GM19397 (cell line): ENCODE measurements around the gene TTYH3.

Experiments
- ATAC-seq: cut with Tn5 transposase; IDR thresholded peaks from one replicate; pipeline ENCODE4 v1.9.1; 2021; ENCODE audit warnings: mild to moderate bottlenecking, moderate library complexity; ENCODE audit not compliant: unreplicated experiment

TTYH3 gene

GRCh38 chr7:2701832-2702593, 70.2 kb downstream of the TTYH3 start:
- no peak for ATAC-seq

- ATAC-seq: no peak
Observed at GRCh38 chr7:2702594-2702957, 70.8 kb downstream of the TTYH3 start.

GRCh38 chr7:2705371-2706096, 73.7 kb downstream of the TTYH3 start:
- ATAC-seq: no peak

- no peak for ATAC-seq
Observed at GRCh38 chr7:2706685-2707126, 74.9 kb downstream of the TTYH3 start.

- ATAC-seq: no peak
Observed at GRCh38 chr7:2707481-2707880, 75.7 kb downstream of the TTYH3 start.

GRCh38 chr7:2708041-2708440, 76.3 kb downstream of the TTYH3 start:
- no peak for ATAC-seq

GRCh38 chr7:2708547-2709310, 76.9 kb downstream of the TTYH3 start:
- no peak for ATAC-seq

- ATAC-seq: peak; percentile 75
Observed at GRCh38 chr7:2709553-2710285, 77.9 kb downstream of the TTYH3 start.

GRCh38 chr7:2710286-2710655, 78.5 kb downstream of the TTYH3 start:
- ATAC-seq: peak; percentile 39

- ATAC-seq: peak; percentile 10
Observed at GRCh38 chr7:2710901-2711551, 79.2 kb downstream of the TTYH3 start.

- ATAC-seq: no peak
Observed at GRCh38 chr7:2711895-2712675, 80.3 kb downstream of the TTYH3 start.

- no peak for ATAC-seq
Observed at GRCh38 chr7:2713370-2713769, 81.6 kb downstream of the TTYH3 start.

GRCh38 chr7:2713978-2714377, 82.2 kb downstream of the TTYH3 start:
- no peak for ATAC-seq
